Gastroesophageal sphincter (tissue), 4 donors: ENCODE results near the gene ZNF747. TPM values are rescaled to one million over a fixed set of nuclear protein-coding genes. Genes with fewer than 3 reads are reported as not detected.

Source experiments
- ATAC-seq: fragments of 150-250 bp; one replicate; pipeline ENCODE4 v1.9.1; 2016; ENCODE audit warnings: mild to moderate bottlenecking, moderate library complexity
- H3K27ac ChIP-seq, 4 donors: fragments of 200-600 bp; sonication (generic) in 3 of 4; 1 replicate in 3 of 4; 2 replicates in 1 of 4; pipeline ENCODE4 v1.5.1; 2016 to 2019
- H3K27me3 ChIP-seq: fragments of 200-600 bp; sonication (generic); one replicate; pipeline ENCODE4 v1.5.1; 2019
- H3K36me3 ChIP-seq, 2 donors: fragments of 200-600 bp; sonication (generic); one replicate each; pipeline ENCODE4 v1.5.1; 2019; ENCODE audit warnings: control low read depth in 1 of 2
- H3K4me1 ChIP-seq, 3 donors: fragments of 200-600 bp; sonication (generic); 1 replicate in 2 of 3; 2 replicates in 1 of 3; pipeline ENCODE4 v1.5.1; 2016 to 2019; ENCODE audit warnings: control low read depth in 2 of 3
- H3K4me3 ChIP-seq, 2 donors: fragments of 200-600 bp; sonication (generic); one replicate each; pipeline ENCODE4 v1.5.1; 2019; ENCODE audit warnings: mild to moderate bottlenecking in 1 of 2, moderate library complexity in 1 of 2
- H3K9me3 ChIP-seq, 3 donors: fragments of 200-600 bp; sonication (generic); one replicate each; pipeline ENCODE4 v1.5.1; 2017 to 2019; ENCODE audit warnings: control low read depth in 2 of 3
- CTCF ChIP-seq, 4 experiments: fragments of 200-600 bp in 2 of 4; fragments of 450-650 bp in 2 of 4; sonication (generic) in 1 of 4; IDR thresholded peaks; one replicate each; pipeline ENCODE4 v1.5.1; 2017 to 2019; ENCODE audit warnings: antibody characterized with exemption in 4 of 4, mild to moderate bottlenecking in 2 of 4, moderate library complexity in 2 of 4
- EP300 ChIP-seq: sonication (generic); formaldehyde crosslinking; IDR thresholded peaks from one replicate; pipeline ENCODE4 v1.6.1; 2017; ENCODE audit warnings: antibody characterized with exemption, mild to moderate bottlenecking
- POLR2A ChIP-seq, 2 donors: fragments of 450-650 bp; IDR thresholded peaks; one replicate each; pipeline ENCODE4 v1.6.1; 2017; ENCODE audit warnings: antibody characterized with exemption in 2 of 2, mild to moderate bottlenecking in 2 of 2, moderate library complexity in 1 of 2
- POLR2AphosphoS5 ChIP-seq: sonication (generic); formaldehyde crosslinking; IDR thresholded peaks from one replicate; pipeline ENCODE4 v1.6.1; 2017; ENCODE audit warnings: antibody characterized with exemption
- WGBS, 2 donors: methylation state at CpG; one replicate each; pipeline ENCODE4 v1.1.5; 2018; ENCODE audit warnings: low coverage in 1 of 2; 5-methylcytosine and 5-hydroxymethylcytosine counted together
- total RNA-seq, 4 donors: library from RNA; depleted of rRNA; stranded (reverse); fragments of >200 nt; gene quantifications; one replicate each; pipeline ENCODE4 v1.1.0, GENCODE V29; 2016

The ZNF747 gene
- total RNA-seq, 4 donors from 2014 or later: 15.3 to 31.6 (median 19.3) TPM

GRCh38 chr16:30510376-30510938 lies 24.2 kb downstream of the ZNF747 start:
- TF ChIP-seq POLR2A (IDR thresholded peaks at IDR 0.05) (no peak), CTCF (IDR thresholded peaks at IDR 0.05) (no peak), EP300 (no peak), POLR2AphosphoS5 (no peak)

GRCh38 chr16:30509081-30509765 lies 25.4 kb downstream of the ZNF747 start:
- Histone ChIP-seq H3K27me3 (no peaks in the 10 kb centered on the region), H3K9me3 (no peaks in the 10 kb centered on the region), H3K36me3 (no peaks in the 10 kb centered on the region), H3K27ac (no peak overlapping the region), H3K4me1 (no peaks in the 10 kb centered on the region), H3K4me3 (no peak overlapping the region)
- whole genome bisulfite sequencing, 2 donors: 62 to 87% methylated on average over 3 to 4 of the region's 4 CpGs
- no peak for ATAC-seq
- TF ChIP-seq POLR2AphosphoS5: no peak
- TF ChIP-seq CTCF (IDR thresholded peaks at IDR 0.05): no peak
- no peak for TF ChIP-seq EP300
- no peak for TF ChIP-seq POLR2A (IDR thresholded peaks at IDR 0.05)

More at GRCh38 chr16:30510376-30510938, 24.2 kb downstream of the ZNF747 start:
- H3K36me3 ChIP-seq: no peaks in the 10 kb centered on the region
- WGBS, 2 donors: 27% methylated on average over 2 of the region's 4 CpGs; no CpG with 5 or more reads in 1 of the 2 donors
- no peaks in the 10 kb centered on the region for H3K4me1 ChIP-seq
- no peak overlapping the region for H3K4me3 ChIP-seq
- H3K27ac ChIP-seq: no peak overlapping the region
- no peak for ATAC-seq
- H3K9me3 ChIP-seq: no peaks in the 10 kb centered on the region
- H3K27me3 ChIP-seq: no peaks in the 10 kb centered on the region

- no peaks in the 10 kb centered on the region for H3K36me3 ChIP-seq
- H3K4me1 ChIP-seq: no peaks in the 10 kb centered on the region
- WGBS, 2 donors: 67 to 80% methylated on average over 5 of the region's 6 CpGs
- no peak for ATAC-seq
- H3K27ac ChIP-seq: no peak overlapping the region
- peaks cover 6% of the 10 kb centered on the region for H3K27me3 ChIP-seq
- TF ChIP-seq CTCF (IDR thresholded peaks at IDR 0.05) (no peak), EP300 (no peak), POLR2AphosphoS5 (no peak), POLR2A (IDR thresholded peaks at IDR 0.05) (no peak)
- H3K4me3 ChIP-seq: no peak overlapping the region
- no peaks in the 10 kb centered on the region for H3K9me3 ChIP-seq
These were observed 31.0 kb downstream of the ZNF747 start for GRCh38 chr16:30503403-30504296.

- no peaks in the 10 kb centered on the region for H3K4me1 ChIP-seq
- TF ChIP-seq POLR2A (IDR thresholded peaks at IDR 0.05) (no peak), POLR2AphosphoS5 (no peak), CTCF (IDR thresholded peaks at IDR 0.05) (no peak), EP300 (no peak)
- no peaks in the 10 kb centered on the region for H3K9me3 ChIP-seq
- 56 to 64% methylated on average over 4 to 6 of the region's 8 CpGs for WGBS, 2 donors
- H3K27ac ChIP-seq: no peak overlapping the region
- no peak overlapping the region for H3K4me3 ChIP-seq
- peaks cover 22% of the 10 kb centered on the region for H3K27me3 ChIP-seq
- ATAC-seq: no peak
- H3K36me3 ChIP-seq: no peaks in the 10 kb centered on the region
These were observed 35.4 kb downstream of the ZNF747 start for GRCh38 chr16:30499284-30499683.
